Esophagus squamous epithelium (tissue), 5 donors: ENCODE measurements around the gene ENOX1. TPM values are rescaled to one million over a fixed set of nuclear protein-coding genes. Genes with fewer than 3 reads are reported as not detected.

ENCODE experiments used
- DNase-seq: peaks from one replicate; lab custom pipeline; 2025; lab: John Stamatoyannopoulos, UW
- H3K27ac ChIP-seq, 4 donors: fragments of 200-600 bp; sonication (generic); one replicate each; pipeline ENCODE4 v1.5.1; 2016 to 2019; ENCODE audit warnings: mild to moderate bottlenecking in 1 of 4
- H3K27me3 ChIP-seq, 4 donors: fragments of 200-600 bp; sonication (generic); 1 replicate in 3 of 4; 2 replicates in 1 of 4; pipeline versions ENCODE4 v1.5.1 to v1.6.0; 2017 to 2021; ENCODE audit warnings: antibody characterized with exemption in 1 of 4
- H3K36me3 ChIP-seq, 3 donors: fragments of 200-600 bp; sonication (generic); one replicate each; pipeline ENCODE4 v1.5.1; 2016 to 2019
- H3K4me1 ChIP-seq, 3 donors: fragments of 200-600 bp; sonication (generic); one replicate each; pipeline ENCODE4 v1.5.1; 2017 to 2019
- H3K4me3 ChIP-seq, 4 donors: fragments of 200-600 bp; sonication (generic); 1 replicate in 3 of 4; 2 replicates in 1 of 4; pipeline ENCODE4 v1.5.1; 2016 to 2019; ENCODE audit warnings: mild to moderate bottlenecking in 2 of 4, moderate library complexity in 1 of 4
- H3K9me3 ChIP-seq, 3 donors: fragments of 200-600 bp; sonication (generic); one replicate each; pipeline ENCODE4 v1.5.1; 2016 to 2019
- POLR2A ChIP-seq, 4 donors: fragments of 450-650 bp; IDR thresholded peaks; one replicate each; pipeline ENCODE4 v1.6.1; 2017; ENCODE audit warnings: antibody characterized with exemption in 4 of 4, mild to moderate bottlenecking in 4 of 4, moderate library complexity in 3 of 4
- WGBS, 2 donors: methylation state at CpG; one replicate each; pipeline ENCODE4 v1.1.5; 2018; 5-methylcytosine and 5-hydroxymethylcytosine counted together
- intact Hi-C: fragments of 100-400 bp; cut with DNase I; formaldehyde crosslinking; loops from one replicate; pipeline ENCODE4 v1.15.0; 2022
- total RNA-seq, 4 donors: library from RNA; depleted of rRNA; stranded (reverse); fragments of >200 nt; gene quantifications; one replicate each; pipeline ENCODE4 v1.1.0, GENCODE V29; 2016
- TF ChIP-seq, protein P1 (sequence below), 6 experiments: fragments of 450-650 bp in 4 of 6; fragments of 200-600 bp in 2 of 6; sonication (generic) in 2 of 6; IDR thresholded peaks; one replicate each; pipeline ENCODE4 v1.5.1; 2016 to 2019; ENCODE audit warnings: antibody characterized with exemption in 6 of 6, mild to moderate bottlenecking in 4 of 6, moderate library complexity in 4 of 6
- donor health status: DM: yes; HTN: yes; CAD: no.

Gene ENOX1
- total RNA-seq, 4 donors from 2014 or later = 0.48 to 0.76 TPM; not detected in 2

GRCh38 chr13:43232873-43233265 lies 553.9 kb downstream of the ENOX1 start:
- Histone ChIP-seq H3K27me3 (no peaks in the 10 kb centered on the region), H3K27ac (no peak overlapping the region), H3K4me3 (no peak overlapping the region), H3K4me1 (no peaks in the 10 kb centered on the region), H3K36me3 (no peaks in the 10 kb centered on the region), H3K9me3 (no peaks in the 10 kb centered on the region)
- 64 to 79% methylated on average over 1 of the region's 1 CpG for WGBS, 2 donors
- no peak for DNase-seq
- TF ChIP-seq, protein P1, sequence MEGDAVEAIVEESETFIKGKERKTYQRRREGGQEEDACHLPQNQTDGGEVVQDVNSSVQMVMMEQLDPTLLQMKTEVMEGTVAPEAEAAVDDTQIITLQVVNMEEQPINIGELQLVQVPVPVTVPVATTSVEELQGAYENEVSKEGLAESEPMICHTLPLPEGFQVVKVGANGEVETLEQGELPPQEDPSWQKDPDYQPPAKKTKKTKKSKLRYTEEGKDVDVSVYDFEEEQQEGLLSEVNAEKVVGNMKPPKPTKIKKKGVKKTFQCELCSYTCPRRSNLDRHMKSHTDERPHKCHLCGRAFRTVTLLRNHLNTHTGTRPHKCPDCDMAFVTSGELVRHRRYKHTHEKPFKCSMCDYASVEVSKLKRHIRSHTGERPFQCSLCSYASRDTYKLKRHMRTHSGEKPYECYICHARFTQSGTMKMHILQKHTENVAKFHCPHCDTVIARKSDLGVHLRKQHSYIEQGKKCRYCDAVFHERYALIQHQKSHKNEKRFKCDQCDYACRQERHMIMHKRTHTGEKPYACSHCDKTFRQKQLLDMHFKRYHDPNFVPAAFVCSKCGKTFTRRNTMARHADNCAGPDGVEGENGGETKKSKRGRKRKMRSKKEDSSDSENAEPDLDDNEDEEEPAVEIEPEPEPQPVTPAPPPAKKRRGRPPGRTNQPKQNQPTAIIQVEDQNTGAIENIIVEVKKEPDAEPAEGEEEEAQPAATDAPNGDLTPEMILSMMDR (IDR thresholded peaks at IDR 0.05) = no peak
- TF ChIP-seq POLR2A (IDR thresholded peaks at IDR 0.05) = no peak
- intact Hi-C loops = no loop called here

- Histone ChIP-seq H3K27ac (no peak overlapping the region), H3K27me3 (no peaks in the 10 kb centered on the region), H3K36me3 (no peaks in the 10 kb centered on the region), H3K4me1 (no peaks in the 10 kb centered on the region), H3K9me3 (no peaks in the 10 kb centered on the region), H3K4me3 (no peak overlapping the region)
- intact Hi-C loops = no loop called here
- WGBS, 2 donors = 79 to 83% methylated on average over 5 of the region's 5 CpGs
- no peak for DNase-seq
- TF ChIP-seq, protein P1 (IDR thresholded peaks at IDR 0.05) = no peak
- TF ChIP-seq POLR2A (IDR thresholded peaks at IDR 0.05) = no peak
Measured at GRCh38 chr13:43232144-43232872, 554.5 kb downstream of the ENOX1 start.

DNA sequence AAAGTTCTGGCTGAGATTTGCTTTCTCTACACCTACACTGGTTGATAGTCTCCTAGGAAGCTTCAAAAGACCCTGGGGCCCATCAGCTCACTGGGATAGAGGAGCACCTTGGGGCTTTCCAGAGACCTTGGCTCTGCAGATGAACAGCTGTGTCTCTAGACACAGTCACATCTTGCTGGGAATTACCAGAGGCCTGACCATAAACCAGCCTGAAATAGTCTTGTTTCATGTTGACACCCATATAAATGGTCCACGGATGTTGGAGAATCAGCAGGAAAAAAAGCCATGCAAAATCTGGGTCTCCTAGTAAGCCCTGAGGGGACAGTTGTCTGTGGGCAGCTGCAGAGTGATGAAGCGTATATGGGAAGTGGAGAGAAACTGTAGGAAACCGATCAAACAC lies 555.8 kb downstream of the ENOX1 start:
- TF ChIP-seq, protein P1 (IDR thresholded peaks at IDR 0.05) = no peak
- no peak for TF ChIP-seq POLR2A (IDR thresholded peaks at IDR 0.05)
- H3K4me3 ChIP-seq = no peak overlapping the region
- H3K36me3 ChIP-seq = no peaks in the 10 kb centered on the region
- no peaks in the 10 kb centered on the region for H3K27me3 ChIP-seq
- no peaks in the 10 kb centered on the region for H3K9me3 ChIP-seq
- H3K27ac ChIP-seq = no peak overlapping the region
- WGBS, 2 donors = 58 to 72% methylated on average over 3 of the region's 3 CpGs
- intact Hi-C loops = no loop called here
- no peaks in the 10 kb centered on the region for H3K4me1 ChIP-seq
- no peak for DNase-seq

DNA sequence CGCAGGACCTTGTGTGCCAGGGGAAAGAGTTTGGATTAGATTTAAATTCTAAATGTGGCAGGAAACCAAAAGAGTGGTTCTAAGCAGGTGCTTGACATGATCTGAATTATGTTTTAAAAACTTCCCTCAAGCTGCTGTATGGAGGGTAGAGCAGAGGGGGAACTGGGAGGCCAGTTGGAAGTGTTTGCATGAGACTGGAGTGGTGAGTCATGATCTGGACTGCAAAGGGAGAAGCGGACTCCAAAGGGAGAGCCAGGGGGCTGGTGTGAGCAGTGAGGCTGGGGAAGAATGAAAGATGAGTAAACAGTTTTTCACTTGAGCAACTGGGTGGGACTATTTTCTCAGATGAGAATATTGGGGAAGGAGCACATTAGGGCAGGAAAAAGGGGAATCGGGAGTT lies 557.3 kb downstream of the ENOX1 start:
- intact Hi-C loops = no loop called here
- no peak for TF ChIP-seq POLR2A (IDR thresholded peaks at IDR 0.05)
- TF ChIP-seq, protein P1 (IDR thresholded peaks at IDR 0.05) = no peak
- WGBS, 2 donors = 54 to 58% methylated on average over 3 of the region's 3 CpGs
- Histone ChIP-seq H3K27ac (no peak overlapping the region), H3K4me3 (no peak overlapping the region), H3K9me3 (no peaks in the 10 kb centered on the region), H3K36me3 (no peaks in the 10 kb centered on the region), H3K4me1 (no peaks in the 10 kb centered on the region), H3K27me3 (no peaks in the 10 kb centered on the region)
- DNase-seq = no peak

DNA sequence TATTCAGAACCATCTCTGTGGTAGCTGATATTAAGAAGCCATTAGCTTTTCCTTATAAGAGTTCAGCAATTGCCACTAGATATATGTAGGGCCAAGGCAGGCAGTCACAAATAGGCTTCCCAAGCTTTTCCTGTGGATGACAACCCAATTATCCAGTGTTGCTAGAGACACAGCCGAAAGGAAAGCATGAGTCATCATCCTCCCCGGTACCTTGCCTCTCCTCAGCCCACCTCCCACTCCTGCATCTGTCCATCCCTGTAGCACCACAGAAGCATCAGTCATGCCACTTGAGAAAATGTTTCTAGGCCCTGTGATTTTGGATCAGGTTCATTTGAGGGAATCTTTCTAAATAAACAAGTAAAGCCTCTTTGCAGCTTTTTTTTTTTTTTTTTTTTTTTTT lies 559.1 kb downstream of the ENOX1 start:
- Histone ChIP-seq H3K36me3 (no peaks in the 10 kb centered on the region), H3K9me3 (no peaks in the 10 kb centered on the region), H3K4me3 (no peak overlapping the region), H3K27ac (no peak overlapping the region), H3K4me1 (no peaks in the 10 kb centered on the region), H3K27me3 (no peaks in the 10 kb centered on the region)
- intact Hi-C loops = no loop called here
- WGBS, 2 donors = 38 to 44% methylated on average over 2 of the region's 2 CpGs
- TF ChIP-seq, protein P1 (IDR thresholded peaks at IDR 0.05) = no peak
- no peak for TF ChIP-seq POLR2A (IDR thresholded peaks at IDR 0.05)
- no peak for DNase-seq
